HG02759 (cell line): ENCODE measurements around the gene GNAO1.
"Not testable (repeated sequence)": the region's sequence is repeated elsewhere in the genome, so short reads cannot be mapped to it uniquely, and the experiment has no call there.

ENCODE experiments used
- ATAC-seq: cut with Tn5 transposase; IDR thresholded peaks from one replicate; pipeline ENCODE4 v1.9.1; 2021; ENCODE audit warnings: mild to moderate bottlenecking, moderate library complexity; ENCODE audit not compliant: unreplicated experiment

The GNAO1 gene

GRCh38 chr16:56357241-56357764 is 166.0 kb downstream of the GNAO1 start:
- ATAC-seq, result no peak

- ATAC-seq, result no peak
Measured at GRCh38 chr16:56357765-56358322, 166.6 kb downstream of the GNAO1 start.

- ATAC-seq, result no peak
Measured at GRCh38 chr16:56360117-56361008, 169.1 kb downstream of the GNAO1 start.

- ATAC-seq, result no peak
Measured at GRCh38 chr16:56362057-56362655, 170.9 kb downstream of the GNAO1 start.

- ATAC-seq, result no peak
Measured at GRCh38 chr16:56362706-56363105, 171.4 kb downstream of the GNAO1 start.

- ATAC-seq, result no peak
Measured at GRCh38 chr16:56363181-56363716, 172.0 kb downstream of the GNAO1 start.

GRCh38 chr16:56363781-56364565 is 172.7 kb downstream of the GNAO1 start:
- no peak for ATAC-seq

GRCh38 chr16:56364865-56365264 is 173.6 kb downstream of the GNAO1 start:
- ATAC-seq, result no peak

- no peak for ATAC-seq
Measured at GRCh38 chr16:56365552-56365951, 174.3 kb downstream of the GNAO1 start.

- no peak for ATAC-seq
Measured at GRCh38 chr16:56366945-56367344, 175.7 kb downstream of the GNAO1 start.

- ATAC-seq, result no peak
Measured at GRCh38 chr16:56367764-56368163, 176.5 kb downstream of the GNAO1 start.

GRCh38 chr16:56368545-56368944 is 177.3 kb downstream of the GNAO1 start:
- ATAC-seq, result no peak

- ATAC-seq, result no peak
Measured at GRCh38 chr16:56369202-56369601, 177.9 kb downstream of the GNAO1 start.

- no peak for ATAC-seq
Measured at GRCh38 chr16:56370185-56370874, 179.0 kb downstream of the GNAO1 start.

GRCh38 chr16:56370875-56371659 is 179.8 kb downstream of the GNAO1 start:
- ATAC-seq, result no peak

- ATAC-seq, result no peak
Measured at GRCh38 chr16:56371660-56371937, 180.3 kb downstream of the GNAO1 start.

- no peak for ATAC-seq
Measured at GRCh38 chr16:56372013-56372634, 180.8 kb downstream of the GNAO1 start.

- no peak for ATAC-seq
Measured at GRCh38 chr16:56373003-56373402, 181.7 kb downstream of the GNAO1 start.

GRCh38 chr16:56375792-56376191 is 184.5 kb downstream of the GNAO1 start:
- not testable (repeated sequence) for ATAC-seq
